Progenitor cell of endocrine pancreas (in vitro differentiated cells): ENCODE data around the gene C5orf24. TPM values are rescaled to one million over a fixed set of nuclear protein-coding genes. Genes with fewer than 3 reads are reported as not detected.
A peak's percentile ranks its signal among the peaks of the same experiment; 100 is the strongest.
"Not testable (repeated sequence)": the region's sequence is repeated elsewhere in the genome, so short reads cannot be mapped to it uniquely, and the experiment has no call there.

Experiments
- DNase-seq: peaks from one replicate; pipeline ENCODE4 v3.0.0; 2021; ENCODE audit warnings: low spot score; ENCODE audit not compliant: unreplicated experiment
- H3K27ac Mint-ChIP-seq: 2 replicates; pipeline ENCODE4 v1.8.0; 2021; ENCODE audit warnings: mild to moderate bottlenecking, moderate library complexity, mixed read lengths
- H3K27me3 Mint-ChIP-seq: 2 replicates; pipeline ENCODE4 v1.8.0; 2021; ENCODE audit warnings: mixed read lengths
- H3K36me3 Mint-ChIP-seq: 2 replicates; pipeline ENCODE4 v1.8.0; 2022; ENCODE audit warnings: mixed read lengths; ENCODE audit not compliant: insufficient read depth
- H3K4me1 Mint-ChIP-seq: 2 replicates; pipeline ENCODE4 v1.8.0; 2021; ENCODE audit warnings: low read depth, mixed read lengths
- H3K4me3 Mint-ChIP-seq: 2 replicates; pipeline ENCODE4 v1.8.0; 2021; ENCODE audit warnings: low read depth, mild to moderate bottlenecking, moderate library complexity, mixed read lengths
- H3K9me3 Mint-ChIP-seq: 2 replicates; pipeline ENCODE4 v1.8.0; 2021; ENCODE audit warnings: low read depth, mixed read lengths
- total RNA-seq: library from RNA; stranded (reverse); gene quantifications from 2 replicates; pipeline ENCODE4 v1.2.1, GENCODE V29; 2021
- TF ChIP-seq, protein P1 (sequence below): fragments of 200-600 bp; sonication (generic); IDR thresholded peaks from one replicate; pipeline ENCODE4 v1.5.0; 2021; ENCODE audit warnings: antibody characterized with exemption, mild to moderate bottlenecking; ENCODE audit not compliant: unreplicated experiment

Gene C5orf24
- total RNA-seq, 1 donor from 2014 or later: 62.2 TPM

- Mint-ChIP-seq H3K4me1 (peaks cover 29% of the 10 kb centered on the region), H3K4me3 (no peak overlapping the region), H3K36me3 (peaks cover 8% of the 10 kb centered on the region), H3K27ac (no peak overlapping the region), H3K27me3 (no peaks in the 10 kb centered on the region), H3K9me3 (no peaks in the 10 kb centered on the region)
- TF ChIP-seq, protein P1, sequence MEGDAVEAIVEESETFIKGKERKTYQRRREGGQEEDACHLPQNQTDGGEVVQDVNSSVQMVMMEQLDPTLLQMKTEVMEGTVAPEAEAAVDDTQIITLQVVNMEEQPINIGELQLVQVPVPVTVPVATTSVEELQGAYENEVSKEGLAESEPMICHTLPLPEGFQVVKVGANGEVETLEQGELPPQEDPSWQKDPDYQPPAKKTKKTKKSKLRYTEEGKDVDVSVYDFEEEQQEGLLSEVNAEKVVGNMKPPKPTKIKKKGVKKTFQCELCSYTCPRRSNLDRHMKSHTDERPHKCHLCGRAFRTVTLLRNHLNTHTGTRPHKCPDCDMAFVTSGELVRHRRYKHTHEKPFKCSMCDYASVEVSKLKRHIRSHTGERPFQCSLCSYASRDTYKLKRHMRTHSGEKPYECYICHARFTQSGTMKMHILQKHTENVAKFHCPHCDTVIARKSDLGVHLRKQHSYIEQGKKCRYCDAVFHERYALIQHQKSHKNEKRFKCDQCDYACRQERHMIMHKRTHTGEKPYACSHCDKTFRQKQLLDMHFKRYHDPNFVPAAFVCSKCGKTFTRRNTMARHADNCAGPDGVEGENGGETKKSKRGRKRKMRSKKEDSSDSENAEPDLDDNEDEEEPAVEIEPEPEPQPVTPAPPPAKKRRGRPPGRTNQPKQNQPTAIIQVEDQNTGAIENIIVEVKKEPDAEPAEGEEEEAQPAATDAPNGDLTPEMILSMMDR: no peak
- DNase-seq: no peak
Observed at GRCh38 chr5:134877159-134877558, 31.4 kb downstream of the C5orf24 start.

- no peak overlapping the region for H3K27ac Mint-ChIP-seq
- TF ChIP-seq, protein P1: no peak
- H3K4me1 Mint-ChIP-seq: peaks cover 29% of the 10 kb centered on the region
- H3K36me3 Mint-ChIP-seq: peaks cover 9% of the 10 kb centered on the region
- DNase-seq: no peak
- H3K27me3 Mint-ChIP-seq: no peaks in the 10 kb centered on the region
- H3K9me3 Mint-ChIP-seq: no peaks in the 10 kb centered on the region
- no peak overlapping the region for H3K4me3 Mint-ChIP-seq
Observed at GRCh38 chr5:134878403-134878802, 32.6 kb downstream of the C5orf24 start.

- DNase-seq: no peak
- Mint-ChIP-seq H3K27ac (peak overlapping the region; percentile 49), H3K36me3 (peaks cover 9% of the 10 kb centered on the region), H3K9me3 (no peaks in the 10 kb centered on the region), H3K27me3 (no peaks in the 10 kb centered on the region), H3K4me3 (no peak overlapping the region), H3K4me1 (peaks cover 28% of the 10 kb centered on the region)
- TF ChIP-seq, protein P1: no peak
Observed at GRCh38 chr5:134879456-134879855, 33.7 kb downstream of the C5orf24 start.

DNA sequence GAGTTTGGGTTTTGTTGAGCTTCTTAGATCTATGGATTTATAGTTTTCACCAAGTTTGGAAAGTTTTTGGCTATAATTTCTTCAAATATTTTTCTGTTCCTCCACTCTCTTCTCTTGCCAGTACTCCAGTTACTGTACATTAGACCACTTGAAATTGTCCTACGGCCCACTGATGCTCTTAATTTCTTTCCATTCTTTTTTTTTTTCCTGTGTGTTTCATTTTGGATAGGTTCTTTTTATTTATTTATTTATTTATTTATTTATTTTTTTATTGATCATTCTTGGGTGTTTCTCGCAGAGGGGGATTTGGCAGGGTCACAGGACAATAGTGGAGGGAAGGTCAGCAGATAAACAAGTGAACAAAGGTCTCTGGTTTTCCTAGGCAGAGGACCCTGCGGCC, 35.2 kb downstream of the C5orf24 start:
- not testable (repeated sequence) for H3K36me3 Mint-ChIP-seq, H3K9me3 Mint-ChIP-seq, DNase-seq, H3K27me3 Mint-ChIP-seq, H3K4me3 Mint-ChIP-seq, H3K27ac Mint-ChIP-seq
- H3K4me1 Mint-ChIP-seq: peaks cover 21% of the 10 kb centered on the region

GRCh38 chr5:134881711-134882110, 35.9 kb downstream of the C5orf24 start:
- H3K4me1 Mint-ChIP-seq: peaks cover 16% of the 10 kb centered on the region
- H3K36me3 Mint-ChIP-seq, H3K27ac Mint-ChIP-seq, H3K9me3 Mint-ChIP-seq, H3K27me3 Mint-ChIP-seq, DNase-seq, H3K4me3 Mint-ChIP-seq: not testable (repeated sequence)

DNA sequence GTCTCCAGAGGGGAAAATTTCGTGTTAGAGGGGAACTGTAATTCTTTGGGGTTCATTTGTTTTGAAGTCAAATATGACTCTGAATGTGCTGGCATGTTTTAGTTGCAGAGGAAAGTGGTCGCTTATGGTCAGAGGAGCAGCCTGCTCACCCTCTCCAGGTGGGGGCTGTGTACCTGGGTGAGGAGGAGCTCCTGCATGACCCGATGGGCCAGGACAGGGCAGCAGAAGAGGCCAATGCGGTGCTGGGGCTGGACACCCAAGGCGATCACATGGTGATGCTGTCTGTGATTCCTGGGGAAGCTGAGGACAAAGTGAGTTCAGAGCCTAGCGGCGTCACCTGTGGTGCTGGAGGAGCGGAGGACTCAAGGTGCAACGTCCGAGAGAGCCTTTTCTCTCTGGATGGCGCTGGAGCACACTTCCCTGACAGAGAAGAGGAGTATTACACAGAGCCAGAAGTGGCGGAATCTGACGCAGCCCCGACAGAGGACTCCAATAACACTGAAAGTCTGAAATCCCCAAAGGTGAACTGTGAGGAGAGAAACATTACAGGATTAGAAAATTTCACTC, 41.9 kb downstream of the C5orf24 start:
- Mint-ChIP-seq H3K4me3 (no peak overlapping the region), H3K4me1 (no peaks in the 10 kb centered on the region), H3K9me3 (peaks cover 4% of the 10 kb centered on the region), H3K36me3 (peaks cover 27% of the 10 kb centered on the region), H3K27ac (no peak overlapping the region), H3K27me3 (no peaks in the 10 kb centered on the region)
- TF ChIP-seq, protein P1: no peak
- no peak for DNase-seq
